Measurements from ENCODE around the gene HOOK1. TPM values are rescaled to one million over a fixed set of nuclear protein-coding genes. Genes with fewer than 3 reads are reported as not detected.

Gene HOOK1
- total RNA-seq, 6 experiments from 2014 or later: 15.2 to 30.6 (median 26.7) TPM

DNA sequence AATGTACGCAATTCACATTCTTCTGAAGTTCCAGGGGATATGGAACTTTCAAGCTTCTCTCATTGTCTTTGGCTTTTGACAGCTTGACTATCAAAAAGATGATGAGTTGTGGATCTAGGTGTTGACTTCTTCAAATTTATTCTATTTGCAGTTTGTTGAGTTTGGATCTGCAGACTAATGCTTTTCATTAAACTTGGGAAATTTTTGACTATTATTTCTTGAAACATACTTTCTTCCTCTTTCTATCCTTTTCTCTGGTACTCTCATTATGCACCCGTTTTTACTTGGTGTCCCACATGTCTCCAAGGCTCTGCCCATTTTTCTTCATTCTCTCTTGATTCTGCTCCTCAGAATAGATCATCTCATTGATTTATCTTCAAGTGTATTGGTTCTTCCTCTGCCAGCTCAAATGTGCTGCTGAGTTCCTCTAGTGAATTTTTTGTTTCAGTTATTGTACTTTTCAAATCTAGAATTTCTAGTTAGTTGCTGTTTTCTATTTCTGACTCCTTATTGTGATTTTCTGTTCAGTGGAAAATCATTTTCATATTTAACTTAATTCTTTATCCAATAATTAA, 62.4 kb downstream of the HOOK1 start:
- Histone ChIP-seq H3K4me3 (no peak overlapping the region), H3K27ac (no peak overlapping the region), H3K9me3 (no peaks in the 10 kb centered on the region), H3K36me3 (no peaks in the 10 kb centered on the region), H3K27me3 (no peaks in the 10 kb centered on the region), H3K4me1 (peaks cover 0 to 15% (median 4%) of the 10 kb centered on the region in 4 donors)
- 100% methylated on average over 2 of the region's 2 CpGs for WGBS (ENCODE audit: insufficient coverage, low coverage, low lambda C conversion rate, missing lambda C conversion rate)
- intact Hi-C loops (cut with DNase I): no loop called here
- DNase-seq (no peak), ATAC-seq (no peak)
- no peak for TF ChIP-seq POLR2A (IDR thresholded peaks at IDR 0.05)
- TF ChIP-seq, protein P1, sequence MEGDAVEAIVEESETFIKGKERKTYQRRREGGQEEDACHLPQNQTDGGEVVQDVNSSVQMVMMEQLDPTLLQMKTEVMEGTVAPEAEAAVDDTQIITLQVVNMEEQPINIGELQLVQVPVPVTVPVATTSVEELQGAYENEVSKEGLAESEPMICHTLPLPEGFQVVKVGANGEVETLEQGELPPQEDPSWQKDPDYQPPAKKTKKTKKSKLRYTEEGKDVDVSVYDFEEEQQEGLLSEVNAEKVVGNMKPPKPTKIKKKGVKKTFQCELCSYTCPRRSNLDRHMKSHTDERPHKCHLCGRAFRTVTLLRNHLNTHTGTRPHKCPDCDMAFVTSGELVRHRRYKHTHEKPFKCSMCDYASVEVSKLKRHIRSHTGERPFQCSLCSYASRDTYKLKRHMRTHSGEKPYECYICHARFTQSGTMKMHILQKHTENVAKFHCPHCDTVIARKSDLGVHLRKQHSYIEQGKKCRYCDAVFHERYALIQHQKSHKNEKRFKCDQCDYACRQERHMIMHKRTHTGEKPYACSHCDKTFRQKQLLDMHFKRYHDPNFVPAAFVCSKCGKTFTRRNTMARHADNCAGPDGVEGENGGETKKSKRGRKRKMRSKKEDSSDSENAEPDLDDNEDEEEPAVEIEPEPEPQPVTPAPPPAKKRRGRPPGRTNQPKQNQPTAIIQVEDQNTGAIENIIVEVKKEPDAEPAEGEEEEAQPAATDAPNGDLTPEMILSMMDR (IDR thresholded peaks at IDR 0.05): no peak

DNA sequence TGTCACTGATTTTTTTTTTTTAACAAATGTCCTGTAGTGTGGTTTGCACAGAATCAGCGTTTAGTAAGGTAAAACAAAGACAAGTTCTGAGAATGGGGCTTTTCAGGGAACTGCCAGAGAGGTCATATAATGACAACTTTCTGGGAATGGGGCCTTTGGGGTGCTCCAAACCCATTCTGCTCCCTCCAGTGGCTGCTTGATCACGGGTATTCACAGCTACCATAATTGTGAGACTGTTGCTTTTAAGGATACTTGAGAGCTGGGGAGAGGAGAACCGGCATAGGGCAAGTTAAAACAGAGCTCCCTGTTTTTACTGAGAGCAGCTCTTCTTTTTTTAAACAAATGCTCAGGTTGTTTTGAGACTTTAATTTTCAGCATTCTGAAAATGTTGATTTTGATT, 63.6 kb downstream of the HOOK1 start:
- 70% methylated on average over 3 of the region's 3 CpGs for WGBS (ENCODE audit: insufficient coverage, low coverage, low lambda C conversion rate, missing lambda C conversion rate)
- no peak for TF ChIP-seq POLR2A (IDR thresholded peaks at IDR 0.05)
- TF ChIP-seq, protein P1 (IDR thresholded peaks at IDR 0.05): no peak
- Histone ChIP-seq H3K9me3 (no peaks in the 10 kb centered on the region), H3K36me3 (no peaks in the 10 kb centered on the region), H3K27me3 (no peaks in the 10 kb centered on the region), H3K27ac (no peak overlapping the region), H3K4me3 (no peak overlapping the region), H3K4me1 (peaks cover 0 to 15% (median 4%) of the 10 kb centered on the region in 4 donors)
- intact Hi-C loops (cut with DNase I): no loop called here
- DNase-seq (no peak), ATAC-seq (no peak)

DNA sequence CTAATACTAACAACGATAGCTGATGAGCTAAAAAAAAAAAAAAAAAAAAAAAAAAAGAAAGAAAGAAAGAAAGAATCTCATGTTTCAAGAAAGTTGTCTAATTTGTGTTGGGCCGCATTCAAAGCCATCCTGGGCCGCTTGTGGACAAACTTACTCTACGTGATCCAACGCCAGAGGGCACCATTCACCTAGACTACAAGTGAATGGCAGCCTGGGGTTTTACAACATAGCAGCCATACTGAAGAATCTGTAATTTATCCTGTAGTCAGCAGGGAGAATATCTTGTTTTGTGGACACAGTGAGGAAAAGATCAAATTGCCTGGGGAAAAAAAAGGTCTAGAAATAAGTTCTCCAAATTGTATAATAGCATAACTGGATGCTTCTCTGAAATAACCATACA, 64.8 kb downstream of the HOOK1 start:
- ATAC-seq (peak; percentile 95 to 97 (median 96)), DNase-seq (peak; percentile 62 to 76 (median 66))
- Histone ChIP-seq H3K4me1 (peaks cover 0 to 15% (median 4%) of the 10 kb centered on the region in 4 donors), H3K36me3 (no peaks in the 10 kb centered on the region), H3K27ac (peak overlapping the region in 1 of 3 donors; percentile 30), H3K27me3 (no peaks in the 10 kb centered on the region), H3K4me3 (no peak overlapping the region), H3K9me3 (no peaks in the 10 kb centered on the region)
- WGBS (ENCODE audit: insufficient coverage, low coverage, low lambda C conversion rate, missing lambda C conversion rate): 28% methylated on average over 5 of the region's 5 CpGs
- intact Hi-C loops (cut with DNase I): no loop called here
- TF ChIP-seq, protein P1 (IDR thresholded peaks at IDR 0.05): peak; percentile 57 to 75 (median 70)
- TF ChIP-seq POLR2A (IDR thresholded peaks at IDR 0.05): no peak

DNA sequence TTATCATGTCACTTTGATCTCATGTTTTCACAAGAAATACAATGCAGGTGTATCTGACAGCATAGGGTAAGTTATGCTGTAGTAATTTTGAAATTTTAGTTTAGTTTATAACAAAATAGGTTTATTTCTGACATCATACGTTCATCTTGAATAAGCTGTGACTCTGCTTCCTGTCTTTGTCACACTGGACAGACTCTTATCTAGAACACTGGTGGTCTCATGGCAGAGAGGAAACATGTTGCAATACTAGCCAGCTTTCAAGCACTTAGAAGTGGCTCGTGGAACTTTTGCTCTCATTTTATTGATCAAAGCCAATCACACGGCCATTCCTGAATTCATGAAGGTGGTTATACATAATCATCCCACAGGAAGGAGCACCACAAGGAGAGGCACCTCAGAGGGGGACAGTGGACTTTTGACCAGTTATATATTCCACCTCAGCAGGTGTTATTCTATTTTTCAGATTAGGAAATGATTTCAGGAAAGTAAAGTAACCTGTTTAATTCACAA, 65.3 kb downstream of the HOOK1 start:
- peak; percentile 35 to 54 (median 40) for ATAC-seq
- H3K4me3 ChIP-seq: no peak overlapping the region
- intact Hi-C loops (cut with DNase I): no loop called here
- no peaks in the 10 kb centered on the region for H3K27me3 ChIP-seq
- no peaks in the 10 kb centered on the region for H3K36me3 ChIP-seq
- H3K9me3 ChIP-seq: no peaks in the 10 kb centered on the region
- peak overlapping the region in 2 of 3 donors; percentile 21 to 30 for H3K27ac ChIP-seq
- peaks cover 0 to 15% (median 4%) of the 10 kb centered on the region in 4 donors for H3K4me1 ChIP-seq
- whole genome bisulfite sequencing (ENCODE audit: insufficient coverage, low coverage, low lambda C conversion rate, missing lambda C conversion rate): 12% methylated on average over 3 of the region's 3 CpGs
- no peak for DNase-seq
- no peak for TF ChIP-seq POLR2A (IDR thresholded peaks at IDR 0.05)
- TF ChIP-seq, protein P1 (IDR thresholded peaks at IDR 0.05): no peak

Measured in right lobe of liver (tissue), 6 donors.